ENCODE measurements around the gene XPC.

The XPC gene

DNA sequence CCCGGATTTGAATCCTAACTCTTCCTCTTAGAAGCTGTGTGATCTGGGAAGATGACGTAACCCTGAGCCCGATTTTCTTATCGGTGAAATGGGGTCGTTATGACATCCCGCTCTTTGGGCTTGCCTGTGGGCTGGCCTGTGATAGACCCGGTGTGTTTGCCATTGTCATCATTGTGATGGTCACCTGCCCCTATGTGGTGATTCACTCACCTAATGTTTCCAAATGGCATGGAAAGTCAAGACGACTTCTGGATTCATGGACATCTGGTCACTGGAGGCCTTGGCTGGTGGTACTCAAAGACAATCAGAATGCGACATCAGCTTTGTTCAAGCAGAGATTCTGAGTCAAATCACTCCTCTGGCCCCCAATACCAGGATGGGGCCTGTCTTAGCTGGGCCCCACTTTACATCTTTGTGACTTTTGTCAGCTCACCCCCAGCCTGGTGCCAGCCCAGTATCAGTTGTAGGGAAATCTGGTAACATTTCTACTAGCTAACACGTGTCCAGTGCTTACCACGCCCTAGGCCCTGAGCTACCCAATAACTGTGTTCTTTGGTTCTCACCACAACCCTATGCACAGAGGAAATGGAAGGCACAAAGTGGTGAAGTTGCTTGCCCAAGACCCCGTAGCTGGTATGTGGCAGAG is 50.8 kb downstream of the XPC start:
- TF ChIP-seq SIN3A (IDR thresholded peaks at IDR 0.05; ENCODE audit: borderline replicate concordance, insufficient read depth, low read length), result no peak
- no peak for TF ChIP-seq TAF1 (IDR thresholded peaks at IDR 0.05; ENCODE audit: borderline replicate concordance, insufficient read depth, low read length)
- TF ChIP-seq FOXP2 (optimal IDR thresholded peaks at IDR 0.05; ENCODE audit: borderline replicate concordance, extremely low read depth, extremely low read length, insufficient read depth), result no peak
- TF ChIP-seq POLR2AphosphoS5 (IDR thresholded peaks at IDR 0.05; ENCODE audit: low read depth, low read length), result no peak
- no peak for TF ChIP-seq REST (IDR thresholded peaks at IDR 0.05; ENCODE audit: insufficient read depth in 1 of 2, low read depth in 2 of 2, low read length in 2 of 2)

DNA sequence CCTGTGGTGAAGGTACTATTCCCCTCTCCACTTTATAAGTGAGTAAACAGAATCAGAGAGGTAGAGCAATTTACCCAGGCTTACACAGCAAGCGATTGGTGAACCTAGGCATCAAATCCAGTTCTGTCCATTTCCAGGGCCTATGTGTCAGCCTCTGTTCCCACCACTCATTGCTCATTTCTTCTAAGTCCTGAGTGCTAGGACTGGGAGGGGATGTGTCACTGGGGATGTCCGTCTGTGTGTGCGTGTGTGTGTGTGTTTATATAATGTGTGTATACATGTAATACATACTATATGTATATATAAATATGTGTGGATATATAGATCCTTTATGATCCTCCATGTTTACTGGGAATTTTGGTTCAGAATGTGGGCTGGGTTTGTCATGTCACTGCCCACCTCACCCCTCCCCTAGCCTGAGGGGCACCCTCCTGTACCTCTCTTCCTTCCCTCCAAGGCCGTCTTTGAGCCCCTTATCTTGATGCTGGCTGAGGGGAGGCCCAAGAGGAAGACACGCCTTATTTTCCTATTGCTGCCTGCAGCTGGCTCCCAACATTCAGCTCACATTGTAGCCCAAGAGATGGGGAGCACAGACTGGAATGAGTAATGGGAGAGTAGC is 51.4 kb downstream of the XPC start:
- TF ChIP-seq REST (IDR thresholded peaks at IDR 0.05; ENCODE audit: insufficient read depth in 1 of 2, low read depth in 2 of 2, low read length in 2 of 2), result no peak
- no peak for TF ChIP-seq POLR2AphosphoS5 (IDR thresholded peaks at IDR 0.05; ENCODE audit: low read depth, low read length)
- no peak for TF ChIP-seq FOXP2 (optimal IDR thresholded peaks at IDR 0.05; ENCODE audit: borderline replicate concordance, extremely low read depth, extremely low read length, insufficient read depth)
- no peak for TF ChIP-seq SIN3A (IDR thresholded peaks at IDR 0.05; ENCODE audit: borderline replicate concordance, insufficient read depth, low read length)
- TF ChIP-seq TAF1 (IDR thresholded peaks at IDR 0.05; ENCODE audit: borderline replicate concordance, insufficient read depth, low read length), result no peak

DNA sequence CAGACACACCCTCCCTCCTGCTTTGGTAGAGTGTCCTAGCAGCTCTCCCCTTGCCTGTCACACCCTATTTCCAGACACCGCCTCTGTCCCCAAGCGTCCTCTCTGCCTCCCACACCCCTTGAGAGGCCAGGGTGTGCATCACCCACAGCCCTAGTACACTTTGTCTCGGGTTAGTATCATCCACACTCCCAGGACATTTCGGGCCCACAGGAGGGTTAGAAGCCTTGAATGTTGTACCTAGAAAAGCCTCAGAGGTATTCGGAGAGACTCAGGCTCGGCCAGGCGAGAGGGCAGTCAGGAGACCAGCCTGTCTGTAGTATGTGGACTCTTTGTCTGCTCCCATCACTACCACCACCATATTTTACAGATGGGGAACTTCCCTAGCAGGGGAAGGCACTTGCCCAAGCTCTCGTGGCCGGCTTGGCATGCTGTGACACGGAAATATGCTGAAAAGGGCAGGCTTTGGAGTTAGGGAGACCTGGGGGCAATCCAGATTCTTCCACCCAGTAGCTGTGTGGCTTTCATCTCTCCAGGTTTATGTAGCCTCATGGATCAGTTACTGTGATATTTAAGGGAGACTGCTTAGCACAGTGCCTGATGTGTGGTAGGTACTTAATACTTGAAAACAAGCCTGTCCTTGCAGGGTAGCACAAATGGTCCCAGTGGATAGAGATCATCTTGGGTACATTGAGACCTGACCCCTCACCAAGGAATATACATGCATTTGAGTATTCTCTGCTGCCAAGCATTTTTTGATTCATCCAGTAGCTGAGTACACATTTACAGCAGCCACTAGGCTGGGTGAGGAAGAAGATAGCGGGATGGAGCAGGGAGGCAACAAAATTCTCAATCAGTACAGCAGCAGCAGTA is 52.1 kb downstream of the XPC start:
- TF ChIP-seq FOXP2 (optimal IDR thresholded peaks at IDR 0.05; ENCODE audit: borderline replicate concordance, extremely low read depth, extremely low read length, insufficient read depth) (no peak), POLR2AphosphoS5 (IDR thresholded peaks at IDR 0.05; ENCODE audit: low read depth, low read length) (no peak), REST (IDR thresholded peaks at IDR 0.05; ENCODE audit: insufficient read depth in 1 of 2, low read depth in 2 of 2, low read length in 2 of 2) (no peak), SIN3A (IDR thresholded peaks at IDR 0.05; ENCODE audit: borderline replicate concordance, insufficient read depth, low read length) (no peak), TAF1 (IDR thresholded peaks at IDR 0.05; ENCODE audit: borderline replicate concordance, insufficient read depth, low read length) (no peak)

DNA sequence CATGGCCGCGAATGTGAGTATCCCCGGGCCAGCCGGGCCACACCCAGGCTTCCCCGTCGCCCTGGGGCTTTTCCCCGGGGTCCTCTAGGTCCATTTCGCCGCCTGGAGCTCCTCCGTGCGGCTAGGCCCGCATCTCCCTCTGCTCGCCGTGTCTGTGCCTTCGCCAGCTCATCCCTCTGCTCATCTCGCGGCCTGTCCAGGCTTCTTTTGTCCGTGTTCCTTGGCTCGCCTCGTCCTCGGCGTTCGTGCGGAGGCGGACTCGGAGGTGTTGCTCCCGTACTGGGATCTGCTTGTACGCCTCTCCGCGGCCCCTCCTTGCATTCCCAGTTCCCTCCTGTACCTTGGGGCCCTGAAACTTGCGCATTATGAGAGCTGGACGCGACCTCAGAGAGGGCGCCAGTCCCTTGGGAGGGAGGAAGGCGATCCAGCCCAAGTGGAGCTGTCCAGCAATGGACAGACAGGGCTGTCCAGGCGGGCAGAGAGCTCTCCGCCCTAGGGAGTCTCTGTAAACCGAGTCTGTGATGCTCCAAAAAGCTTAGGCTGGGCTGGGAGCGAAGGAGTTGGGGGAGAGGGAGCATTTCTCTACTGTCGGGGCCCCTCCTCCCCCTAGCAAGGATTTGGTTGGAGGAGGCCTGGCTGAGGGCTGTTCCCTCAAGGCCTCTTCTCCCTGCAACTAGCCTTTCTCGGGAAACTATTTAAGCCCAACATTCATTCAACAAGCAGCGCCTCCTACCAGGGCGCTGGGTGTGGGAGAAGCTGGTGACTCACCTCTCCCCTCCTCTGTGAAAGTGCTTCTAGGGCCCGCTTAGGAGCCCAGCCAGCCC is 53.0 kb downstream of the XPC start:
- TF ChIP-seq POLR2AphosphoS5 (IDR thresholded peaks at IDR 0.05; ENCODE audit: low read depth, low read length) (no peak), TAF1 (IDR thresholded peaks at IDR 0.05; ENCODE audit: borderline replicate concordance, insufficient read depth, low read length) (no peak), SIN3A (IDR thresholded peaks at IDR 0.05; ENCODE audit: borderline replicate concordance, insufficient read depth, low read length) (peak; percentile 35; the same call in 1 of the 2 replicates), FOXP2 (optimal IDR thresholded peaks at IDR 0.05; ENCODE audit: borderline replicate concordance, extremely low read depth, extremely low read length, insufficient read depth) (no peak), REST (IDR thresholded peaks at IDR 0.05; ENCODE audit: insufficient read depth in 1 of 2, low read depth in 2 of 2, low read length in 2 of 2) (peak; percentile 91 to 92)
